Left renal cortex interstitium (tissue), 4 donors: ENCODE measurements around the gene FOXO4. TPM values are rescaled to one million over a fixed set of nuclear protein-coding genes. Genes with fewer than 3 reads are reported as not detected.

Source experiments
- DNase-seq, 4 donors: peaks; one replicate each; pipeline ENCODE4 v3.0.0-alpha.2; 2013; ENCODE audit warnings: low read depth in 4 of 4, low spot score in 2 of 4, missing footprints in 1 of 4
- polyA plus RNA-seq, 4 donors: library from polyadenylated mRNA; unstranded; fragments of 120-200 nt; gene quantifications; one replicate each; pipeline ENCODE4 v1.2.1, GENCODE V29; 2013; ENCODE audit not compliant: insufficient read length in 4 of 4

FOXO4 gene
- polyA plus RNA-seq, 4 donors: 25.5 to 29.1 (median 25.9) TPM

DNA sequence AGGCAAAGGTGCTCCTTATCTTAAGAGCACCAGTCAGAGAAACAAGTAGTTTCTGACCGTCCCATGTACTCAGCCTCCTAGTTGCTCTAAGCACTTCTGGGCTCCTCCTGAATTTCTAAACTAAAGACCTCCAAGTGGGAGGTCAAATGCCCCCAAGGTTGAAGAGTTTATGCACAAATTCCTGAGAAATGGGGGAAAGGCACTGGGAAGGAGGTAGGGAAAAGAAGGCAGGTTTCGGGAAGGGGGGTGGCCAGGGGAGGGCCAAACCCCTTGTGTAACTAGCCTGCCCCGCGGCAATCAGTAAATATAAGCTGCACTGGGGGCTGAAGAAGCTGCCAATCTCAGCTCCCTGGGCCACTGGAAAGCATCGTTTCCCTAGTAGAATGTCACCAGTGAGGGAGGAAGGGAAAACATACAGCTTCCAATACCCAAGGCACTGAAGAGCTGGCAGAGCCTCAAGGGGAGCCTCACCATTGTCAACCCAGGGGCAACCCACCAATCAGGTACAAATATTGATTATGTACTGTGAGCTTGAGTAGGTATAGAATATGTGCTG, 3.4 kb downstream of the FOXO4 start:
- no peak for DNase-seq

DNA sequence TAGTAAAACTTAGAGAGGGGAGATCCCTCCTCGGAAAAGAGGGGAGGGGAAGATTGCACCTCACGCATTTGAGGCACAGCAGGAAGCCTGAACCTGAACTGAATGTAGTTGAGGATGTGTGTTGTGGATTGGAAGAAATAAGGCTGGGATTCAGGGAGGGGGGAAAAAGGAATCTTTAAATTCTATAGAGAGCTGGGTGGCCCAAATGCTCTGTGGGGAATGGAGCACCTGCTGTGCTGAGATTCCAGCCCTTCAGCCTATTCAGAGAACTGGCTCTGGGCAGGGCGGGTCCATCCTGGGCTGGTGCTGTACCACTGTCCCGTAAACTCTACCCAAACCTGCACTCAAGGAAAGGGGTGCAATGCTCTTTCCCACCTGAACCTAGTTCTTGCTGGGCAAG, 4.1 kb downstream of the FOXO4 start:
- DNase-seq: no peak

DNA sequence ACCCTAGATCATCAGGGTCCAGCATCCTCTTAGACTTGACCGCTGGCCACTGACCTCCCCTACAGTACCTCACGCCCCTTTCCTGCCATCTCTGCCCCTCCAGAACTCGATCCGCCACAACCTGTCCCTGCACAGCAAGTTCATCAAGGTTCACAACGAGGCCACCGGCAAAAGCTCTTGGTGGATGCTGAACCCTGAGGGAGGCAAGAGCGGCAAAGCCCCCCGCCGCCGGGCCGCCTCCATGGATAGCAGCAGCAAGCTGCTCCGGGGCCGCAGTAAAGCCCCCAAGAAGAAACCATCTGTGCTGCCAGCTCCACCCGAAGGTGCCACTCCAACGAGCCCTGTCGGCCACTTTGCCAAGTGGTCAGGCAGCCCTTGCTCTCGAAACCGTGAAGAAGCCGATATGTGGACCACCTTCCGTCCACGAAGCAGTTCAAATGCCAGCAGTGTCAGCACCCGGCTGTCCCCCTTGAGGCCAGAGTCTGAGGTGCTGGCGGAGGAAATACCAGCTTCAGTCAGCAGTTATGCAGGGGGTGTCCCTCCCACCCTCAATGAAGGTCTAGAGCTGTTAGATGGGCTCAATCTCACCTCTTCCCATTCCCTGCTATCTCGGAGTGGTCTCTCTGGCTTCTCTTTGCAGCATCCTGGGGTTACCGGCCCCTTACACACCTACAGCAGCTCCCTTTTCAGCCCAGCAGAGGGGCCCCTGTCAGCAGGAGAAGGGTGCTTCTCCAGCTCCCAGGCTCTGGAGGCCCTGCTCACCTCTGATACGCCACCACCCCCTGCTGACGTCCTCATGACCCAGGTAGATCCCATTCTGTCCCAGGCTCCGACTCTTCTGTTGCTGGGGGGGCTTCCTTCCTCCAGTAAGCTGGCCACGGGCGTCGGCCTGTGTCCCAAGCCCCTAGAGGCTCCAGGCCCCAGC, 5.2 kb downstream of the FOXO4 start:
- DNase-seq: no peak

DNA sequence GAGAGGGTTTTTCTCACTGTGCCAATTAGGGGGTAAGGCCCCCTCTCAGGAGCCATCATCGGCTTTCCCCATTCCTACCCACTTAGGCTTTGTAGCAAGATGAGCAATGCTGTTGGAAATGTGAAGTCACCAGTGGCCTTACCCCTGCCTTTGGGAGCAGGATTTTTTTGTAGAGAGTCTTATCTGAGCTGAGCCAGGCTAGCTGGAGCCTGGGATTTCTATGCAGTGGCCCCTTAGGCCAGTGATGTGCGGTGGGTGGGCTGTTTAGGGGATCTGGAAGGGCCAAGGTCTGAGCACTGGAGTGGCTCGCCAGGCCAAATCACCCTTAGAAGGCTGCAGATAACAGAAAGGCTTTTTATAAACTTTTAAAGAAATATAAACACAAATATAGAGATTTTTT, 6.6 kb downstream of the FOXO4 start:
- DNase-seq: no peak

DNA sequence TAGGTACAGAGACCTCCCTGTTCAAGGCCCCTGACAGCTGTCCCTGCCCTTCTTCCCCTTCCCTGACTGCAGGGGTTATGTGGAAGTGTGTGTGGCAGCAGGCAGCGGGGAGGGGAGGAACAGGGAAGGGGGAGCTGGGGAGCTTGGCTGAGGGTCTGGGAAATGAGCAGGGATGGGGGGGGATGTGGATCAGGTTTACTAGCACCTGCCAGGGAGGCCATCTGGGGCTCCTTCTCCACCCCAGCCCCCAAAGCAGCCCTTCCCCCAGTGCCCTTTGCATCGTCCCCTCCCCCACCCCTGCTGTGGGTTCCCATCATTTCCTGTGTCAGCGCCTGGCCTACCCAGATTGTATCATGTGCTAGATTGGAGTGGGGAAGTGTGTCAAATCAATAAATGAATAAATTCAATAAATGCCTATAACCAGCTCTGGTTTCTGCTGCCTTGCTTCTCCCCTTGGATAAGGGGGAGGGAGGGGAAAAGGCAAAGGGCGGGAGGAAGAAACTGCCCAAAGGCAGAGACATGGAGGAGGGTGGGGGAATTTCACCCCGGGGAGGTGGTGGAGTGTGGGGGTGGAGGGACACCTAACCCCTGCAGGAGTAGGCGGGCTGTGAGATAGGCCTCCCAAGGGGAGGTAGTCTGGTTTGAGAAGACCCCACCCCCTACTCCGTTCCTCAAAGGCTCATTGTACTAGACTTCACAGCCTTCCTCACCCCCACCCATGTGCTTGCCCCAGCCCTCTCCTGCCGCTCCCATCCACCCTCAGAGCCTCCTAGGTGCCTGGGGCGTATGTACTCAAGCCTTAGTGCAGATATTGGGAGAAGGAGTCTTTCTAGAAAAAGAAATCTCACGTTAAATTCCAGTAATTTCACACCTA, 7.7 kb downstream of the FOXO4 start:
- DNase-seq: no peak

DNA sequence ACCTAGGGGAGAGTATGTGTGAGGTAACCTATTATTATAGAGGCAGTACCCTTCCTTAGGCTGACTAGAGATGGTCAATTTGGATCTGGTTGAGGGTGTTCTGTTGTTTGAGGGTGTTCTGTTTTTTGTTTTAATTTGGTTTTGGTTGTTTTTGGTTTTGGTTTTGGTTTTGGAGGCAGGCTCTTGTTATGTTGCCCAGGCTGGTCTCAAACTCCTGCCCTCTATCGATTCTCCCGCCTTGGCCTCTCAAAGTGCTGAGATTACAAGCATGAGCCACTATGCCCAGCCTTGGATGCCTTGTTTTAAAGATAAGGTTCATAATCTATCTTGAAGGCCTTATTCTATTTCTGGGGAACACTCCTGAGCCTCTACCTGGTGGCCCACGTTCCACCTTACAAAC, 10.0 kb downstream of the FOXO4 start:
- DNase-seq: no peak

DNA sequence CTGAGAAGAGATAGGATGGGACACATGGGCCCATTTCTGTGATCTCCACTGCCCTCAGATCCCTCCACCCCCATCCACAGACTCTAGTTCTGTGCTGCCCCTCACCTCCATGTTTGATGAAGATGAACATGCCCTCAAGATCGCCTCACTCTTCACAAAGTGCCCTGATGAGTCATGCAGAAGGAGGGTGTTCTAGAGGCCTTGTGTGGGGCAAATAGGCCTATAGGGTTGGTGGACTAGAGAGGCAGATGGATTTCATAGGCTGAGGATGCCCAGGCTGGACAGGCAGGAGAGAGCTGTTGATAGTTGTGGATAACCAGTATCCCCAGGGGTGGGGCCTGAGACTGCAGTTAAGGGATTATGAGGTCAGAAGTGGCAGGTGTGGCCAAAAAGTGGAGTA, 10.8 kb downstream of the FOXO4 start, which contains the start of gene CXorf65:
CXorf65 (minus strand) TSS at position 314 of the 400 bp plus-strand sequence; CDS start at position 130, 184 bp downstream.
- DNase-seq: no peak

DNA sequence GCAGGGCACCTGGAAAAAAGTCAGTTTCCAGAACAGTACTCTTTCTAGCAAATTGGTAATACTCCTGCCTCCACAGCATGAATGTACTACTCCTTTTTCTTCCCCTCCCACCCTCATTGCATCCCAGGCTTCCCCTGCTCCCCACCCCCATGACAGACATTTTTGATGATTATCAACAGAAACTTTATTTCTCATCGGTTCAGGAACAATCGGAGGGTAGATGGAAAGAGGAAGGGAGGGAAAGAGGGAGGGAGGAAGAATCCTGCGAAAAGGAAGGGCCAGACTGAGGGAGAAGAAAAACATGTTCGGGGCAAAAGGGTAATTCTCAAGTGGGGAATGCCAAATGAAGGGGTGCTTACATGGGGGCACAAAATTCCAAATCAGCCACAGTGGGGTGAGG, 11.6 kb downstream of the FOXO4 start:
- no peak for DNase-seq

DNA sequence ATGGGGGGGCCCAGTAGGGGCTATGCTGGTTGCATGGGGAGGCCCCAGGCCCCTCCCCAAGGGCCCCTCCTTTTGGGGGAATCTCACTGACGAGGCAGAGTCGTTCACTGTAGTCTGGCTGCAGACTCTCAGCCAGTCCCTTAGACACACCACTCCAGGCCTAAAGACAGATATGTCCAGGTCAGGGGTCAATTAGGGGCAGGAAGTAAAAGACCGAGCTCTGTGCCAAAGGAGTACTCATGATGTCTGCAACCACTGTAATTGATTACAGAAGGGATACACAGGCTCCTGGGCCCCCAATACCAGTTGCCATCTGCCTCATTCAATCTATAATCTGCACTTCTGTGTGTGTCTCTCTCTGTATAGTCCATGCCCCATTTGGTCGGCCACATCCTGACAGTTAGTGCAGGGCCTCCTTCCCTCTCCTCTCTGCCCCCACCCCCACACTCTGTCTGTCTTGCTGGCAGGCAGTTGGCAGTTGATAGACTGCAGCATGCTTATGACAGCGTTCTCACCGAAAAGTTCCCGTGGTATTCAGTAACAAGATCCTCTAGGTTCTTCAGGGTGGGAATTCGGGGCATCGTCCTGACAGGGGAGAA, 12.2 kb downstream of the FOXO4 start:
- no peak for DNase-seq

DNA sequence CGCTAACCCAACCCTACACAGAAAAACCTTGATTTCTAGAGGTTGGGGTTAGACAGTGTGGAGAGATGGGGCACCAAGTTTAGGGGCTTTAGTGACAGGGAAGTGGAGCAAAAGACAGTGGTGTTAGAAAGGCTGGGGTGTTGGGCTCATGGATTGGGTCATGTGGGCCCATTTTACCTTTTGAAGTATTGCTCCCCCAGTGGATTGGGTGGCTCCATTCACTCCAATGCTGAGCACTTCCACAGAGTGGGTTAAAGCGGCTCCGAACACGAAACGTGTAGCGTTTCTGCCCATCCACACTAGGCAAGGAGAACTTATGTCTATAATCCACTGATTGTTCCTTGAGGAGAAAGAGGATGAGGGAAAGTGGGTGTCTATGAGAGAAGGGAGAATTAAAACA, 13.4 kb downstream of the FOXO4 start:
- DNase-seq: no peak

DNA sequence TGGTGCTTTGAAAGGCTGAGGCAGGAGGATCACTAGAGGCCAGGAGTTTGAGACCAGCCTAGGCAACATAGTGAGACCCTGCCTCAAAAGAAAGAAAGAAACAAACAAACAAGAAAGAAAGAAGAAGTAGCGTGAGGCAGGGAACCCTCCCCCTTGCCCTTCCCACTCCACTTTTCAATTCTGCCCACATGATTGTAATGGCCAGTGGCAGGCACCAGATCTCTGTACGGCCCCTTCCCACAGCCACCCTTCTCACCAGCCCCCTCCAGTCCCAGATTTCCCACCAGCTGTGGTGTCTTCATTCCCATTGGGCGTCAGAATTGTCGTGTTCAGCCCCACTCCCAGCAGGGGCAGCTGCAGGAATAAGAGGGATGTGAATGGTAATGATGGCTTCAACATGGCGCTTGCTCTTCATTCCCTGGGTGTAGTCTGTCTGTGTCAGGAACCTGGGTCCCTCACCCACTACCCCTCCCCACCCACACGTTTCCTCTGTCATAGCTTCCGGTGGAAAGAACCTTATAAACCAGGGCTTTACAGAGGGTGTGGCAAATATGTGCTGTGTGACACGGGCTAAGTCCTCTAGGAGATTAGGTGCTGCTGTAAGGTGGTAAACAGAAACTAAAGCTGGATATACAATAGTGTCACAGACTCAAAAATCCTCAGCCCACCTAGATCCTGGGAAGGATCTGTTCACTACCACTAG, 15.6 kb downstream of the FOXO4 start, which contains the start of gene IL2RG:
IL2RG (minus strand) TSS at position 437 of the 703 bp plus-strand sequence; CDS start at position 399, 38 bp downstream.
- DNase-seq: no peak

DNA sequence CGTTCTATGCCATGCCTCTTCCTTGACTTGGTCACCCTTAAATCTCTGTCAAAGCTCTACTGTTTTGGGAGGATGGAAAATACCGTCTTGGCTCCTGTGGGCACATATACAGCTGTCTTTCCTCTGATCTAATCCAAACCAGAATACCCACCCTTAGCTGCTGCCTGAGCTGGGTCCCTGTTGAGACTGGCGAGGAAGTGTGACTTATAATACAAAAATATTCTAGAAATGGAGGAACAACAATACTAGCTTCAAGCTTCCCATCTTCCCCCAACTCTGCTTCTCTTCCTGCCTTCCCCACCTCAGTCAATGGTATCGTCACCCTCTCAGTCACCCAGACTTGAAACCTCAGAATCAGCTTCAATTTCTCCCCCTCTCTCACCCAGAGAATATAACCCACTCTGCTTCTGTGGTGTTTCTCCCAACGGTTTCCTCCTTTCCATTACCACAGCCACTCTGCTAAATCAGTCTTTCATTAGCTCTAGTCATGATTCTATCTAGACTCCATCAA, 16.3 kb downstream of the FOXO4 start:
- DNase-seq: no peak

DNA sequence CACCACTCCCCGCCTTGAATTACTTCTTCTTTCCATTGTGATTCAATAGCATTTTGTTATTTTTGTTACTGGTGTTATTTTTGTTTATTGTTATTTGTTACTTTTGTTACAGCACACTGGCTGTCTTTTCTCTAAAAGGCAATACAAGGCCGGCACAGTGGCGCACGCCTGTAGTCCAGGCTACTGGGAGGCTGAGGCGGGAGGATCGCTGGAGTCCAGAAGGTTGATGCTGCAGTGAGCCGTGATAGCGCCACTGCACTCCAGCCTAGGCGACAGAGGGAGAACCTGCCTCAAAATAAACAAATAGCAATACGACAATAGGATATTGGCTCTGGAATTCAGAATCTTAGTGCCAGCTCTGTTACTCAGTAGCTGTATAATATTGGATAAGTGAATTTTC, 21.7 kb downstream of the FOXO4 start:
- DNase-seq: no peak

DNA sequence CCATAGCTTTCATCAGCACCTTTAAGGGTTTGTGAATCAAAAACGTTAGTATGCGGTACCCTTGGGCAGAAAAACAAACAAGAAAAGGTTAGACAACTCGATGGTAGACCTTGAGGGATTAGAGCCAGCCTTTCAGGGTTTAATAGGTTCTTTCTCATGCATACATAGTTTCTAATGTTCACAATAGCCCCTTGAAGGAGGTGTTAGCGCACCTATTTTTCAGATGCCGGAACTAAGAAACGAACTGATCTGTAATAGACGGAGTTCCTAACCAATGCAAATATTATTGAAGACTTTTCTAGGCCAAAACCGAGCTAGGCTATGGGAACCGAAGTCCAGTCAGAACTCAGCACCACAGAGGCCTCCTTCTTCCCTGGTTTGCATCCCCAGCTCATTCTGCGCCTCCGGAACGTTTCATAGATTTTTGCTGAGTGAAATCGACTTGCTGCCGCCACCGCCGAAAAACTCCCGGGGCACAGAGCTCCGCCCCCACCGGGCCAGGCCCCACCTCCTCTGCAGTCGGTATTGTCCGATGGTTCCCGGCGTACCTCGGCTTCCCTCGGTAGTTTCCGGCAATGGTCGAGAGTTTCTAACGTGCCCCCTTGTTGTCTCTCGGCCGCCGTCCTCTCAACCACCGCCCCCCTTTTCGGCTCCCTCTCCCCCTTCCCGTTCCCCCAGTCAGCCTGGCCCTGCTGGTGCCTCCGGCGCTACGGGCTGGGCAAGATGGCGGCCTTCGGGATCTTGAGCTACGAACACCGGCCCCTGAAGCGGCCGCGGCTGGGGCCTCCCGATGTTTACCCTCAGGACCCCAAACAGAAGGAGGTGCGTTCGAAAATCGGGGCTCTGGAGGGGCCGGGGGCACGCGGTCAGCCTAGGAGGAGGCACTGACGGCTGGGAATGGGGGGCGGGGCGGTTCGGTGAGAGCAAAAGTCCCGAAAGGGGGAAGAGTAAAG, 22.7 kb downstream of the FOXO4 start, which contains the start of gene MED12:
MED12 (plus strand) TSS at position 565 of the 953 bp plus-strand sequence; CDS start at position 724, 159 bp downstream.
- DNase-seq: peak in 2 of 4 donors; percentile 67 to 80

DNA sequence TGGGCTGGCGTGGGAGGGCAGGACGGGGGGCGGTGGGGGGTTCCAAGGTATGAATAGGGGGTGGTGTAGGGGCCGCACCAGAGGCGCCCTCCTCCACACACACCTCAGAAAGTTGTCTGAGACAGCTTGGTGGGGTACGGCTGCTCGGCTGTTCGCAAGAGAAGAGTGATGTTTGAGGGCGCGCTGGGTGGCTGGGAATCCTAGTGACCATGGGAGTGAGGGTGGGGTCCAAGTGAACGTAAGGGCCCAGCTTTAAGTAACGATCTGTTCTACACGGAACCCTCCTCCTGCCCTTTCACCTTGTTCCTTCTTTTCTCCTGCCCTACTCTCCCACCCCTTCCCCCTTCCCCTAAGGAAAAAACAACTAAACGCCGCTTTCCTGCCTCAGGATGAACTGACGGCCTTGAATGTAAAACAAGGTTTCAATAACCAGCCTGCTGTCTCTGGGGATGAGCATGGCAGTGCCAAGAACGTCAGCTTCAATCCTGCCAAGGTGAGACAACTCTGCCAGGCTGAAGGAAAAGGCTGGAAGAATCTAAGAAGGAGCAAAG, 23.4 kb downstream of the FOXO4 start:
- no peak for DNase-seq

DNA sequence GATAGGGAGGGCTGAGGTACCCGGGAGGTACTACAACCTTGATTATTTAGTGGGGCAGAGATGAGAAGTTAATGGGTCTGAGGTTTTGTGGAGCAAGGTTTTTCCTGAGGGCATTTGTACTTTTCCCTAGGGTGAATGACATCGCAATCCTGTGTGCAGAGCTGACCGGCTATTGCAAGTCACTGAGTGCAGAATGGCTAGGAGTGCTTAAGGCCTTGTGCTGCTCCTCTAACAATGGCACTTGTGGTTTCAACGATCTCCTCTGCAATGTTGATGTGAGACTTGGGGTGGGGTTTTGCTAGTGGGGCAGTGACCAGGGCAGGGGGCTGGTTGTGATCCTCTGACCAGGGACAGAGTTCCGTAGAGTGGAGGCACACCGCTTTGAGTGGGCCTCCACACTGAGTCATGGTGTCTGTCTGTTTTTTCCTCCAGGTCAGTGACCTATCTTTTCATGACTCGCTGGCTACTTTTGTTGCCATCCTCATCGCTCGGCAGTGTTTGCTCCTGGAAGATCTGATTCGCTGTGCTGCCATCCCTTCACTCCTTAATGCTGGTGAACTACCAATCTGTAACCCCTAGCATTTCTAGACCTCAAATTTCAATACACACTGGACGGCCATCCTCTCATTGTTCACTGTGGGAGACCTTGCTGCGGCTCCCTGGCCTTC, 32.6 kb downstream of the FOXO4 start:
- no peak for DNase-seq

DNA sequence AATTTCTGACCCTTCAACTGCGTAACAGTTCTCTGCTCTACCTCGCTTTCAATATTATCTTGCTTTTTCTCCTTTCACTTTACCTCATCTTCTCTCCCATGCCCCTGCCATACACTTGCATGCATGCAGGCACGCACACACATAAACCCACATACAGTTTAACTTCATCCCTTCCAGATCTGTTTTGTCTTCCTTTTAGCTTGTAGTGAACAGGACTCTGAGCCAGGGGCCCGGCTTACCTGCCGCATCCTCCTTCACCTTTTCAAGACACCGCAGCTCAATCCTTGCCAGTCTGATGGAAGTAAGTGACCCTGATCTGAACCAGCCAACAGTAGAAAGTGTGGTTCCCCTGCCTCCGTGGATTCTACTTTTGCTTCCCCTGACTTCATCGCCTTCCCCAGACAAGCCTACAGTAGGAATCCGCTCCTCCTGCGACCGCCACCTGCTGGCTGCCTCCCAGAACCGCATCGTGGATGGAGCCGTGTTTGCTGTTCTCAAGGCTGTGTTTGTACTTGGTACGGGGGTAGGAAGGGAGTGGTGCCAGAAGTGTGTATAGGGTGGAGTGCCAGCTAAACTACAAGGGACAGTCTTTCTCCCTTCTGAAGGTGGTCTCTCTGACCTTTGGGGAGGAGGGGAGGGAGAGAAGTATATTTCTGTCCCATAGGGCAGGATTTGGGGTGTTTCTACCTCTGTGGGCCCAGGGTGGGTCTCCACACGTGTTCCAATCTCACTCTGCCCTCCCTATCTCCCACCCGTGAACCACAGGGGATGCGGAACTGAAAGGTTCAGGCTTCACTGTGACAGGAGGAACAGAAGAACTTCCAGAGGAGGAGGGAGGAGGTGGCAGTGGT, 33.5 kb downstream of the FOXO4 start:
- DNase-seq: no peak
